HepG2 (cell line): Measurements from ENCODE around the gene C16orf87. TPM values are rescaled to one million over a fixed set of nuclear protein-coding genes. Genes with fewer than 3 reads are reported as not detected.

ENCODE experiments used
- HES4 ChIP-seq: sonication (generic); formaldehyde crosslinking; IDR thresholded peaks from 2 replicates; pipeline ENCODE4 v1.9.0; 2021; ENCODE audit warnings: mild to moderate bottlenecking, missing genetic modification reagents, borderline replicate concordance
- ISX ChIP-seq: sonication (generic); formaldehyde crosslinking; conservative IDR thresholded peaks from 2 replicates; pipeline ENCODE4 v1.5.0; 2020; ENCODE audit warnings: missing genetic modification reagents
- SNAPC4 ChIP-seq: sonication (generic); formaldehyde crosslinking; IDR thresholded peaks from 2 replicates; pipeline ENCODE4 v1.4.0; 2020; ENCODE audit warnings: mild to moderate bottlenecking, missing genetic modification reagents
- TCF7L2 ChIP-seq: IDR thresholded peaks from 2 replicates; pipeline ENCODE4 v1.6.1; 2011; ENCODE audit warnings: mild to moderate bottlenecking, low read depth, low read length, moderate library complexity
- ZHX1 ChIP-seq: sonication (generic); formaldehyde crosslinking; IDR thresholded peaks from 2 replicates; pipeline ENCODE4 v1.8.1; 2022; ENCODE audit warnings: low read depth, mild to moderate bottlenecking, missing genetic modification reagents
- ZNF609 ChIP-seq: sonication (generic); formaldehyde crosslinking; IDR thresholded peaks from 2 replicates; pipeline ENCODE4 v1.4.0; 2020; ENCODE audit warnings: mild to moderate bottlenecking, missing genetic modification reagents, borderline replicate concordance
- ZNF816 ChIP-seq: sonication (generic); formaldehyde crosslinking; IDR thresholded peaks from 2 replicates; pipeline ENCODE4 v1.8.0; 2022; ENCODE audit warnings: missing genetic modification reagents, mild to moderate bottlenecking, borderline replicate concordance
- ZSCAN22 ChIP-seq: sonication (generic); formaldehyde crosslinking; IDR thresholded peaks from 2 replicates; pipeline ENCODE4 v1.4.0; 2020; ENCODE audit warnings: mild to moderate bottlenecking, missing genetic modification reagents
- polyA plus RNA-seq, 8 experiments: library from polyadenylated mRNA; depleted of rRNA in 3 of 8; stranded (reverse) in 7 of 8; unstranded in 1 of 8; fragments of >200 nt; fragmentation: Illumina TruSeq in 4 of 8; extraction: Trizol in 4 of 8; gene quantifications; 2 replicates each; pipeline versions ENCODE4 v1.2.1 to v1.2.3, GENCODE V29; 2011 to 2016; ENCODE audit warnings: low read depth in 4 of 8, missing spikeins in 1 of 8, mixed read lengths in 1 of 8; ENCODE audit not compliant: insufficient read depth in 1 of 8
- total RNA-seq, 5 experiments: library from RNA; depleted of rRNA; stranded (reverse); fragments of >200 nt; fragmentation: Illumina TruSeq; extraction: Trizol; gene quantifications; 2 replicates each; pipeline ENCODE4 v1.2.3, GENCODE V29; 2016; ENCODE audit warnings: low read depth in 1 of 5
- TF ChIP-seq, protein P1 (sequence below): sonication (generic); formaldehyde crosslinking; conservative IDR thresholded peaks from 2 replicates; pipeline ENCODE4 v1.8.0; 2022; ENCODE audit warnings: mild to moderate bottlenecking, moderate library complexity, missing genetic modification reagents

C16orf87 gene
- total and polyA plus RNA-seq, 2 of the 13 experiments (the other 11 are each of a cell fraction or from before 2014, with no cell fraction given) = 8.6 to 19.5 TPM

- no peak for TF ChIP-seq SNAPC4 (CRISPR knock-in tag)
- peak; percentile 60 for TF ChIP-seq ZNF609 (CRISPR knock-in tag)
- TF ChIP-seq ZSCAN22 (CRISPR knock-in tag) = no peak
- TF ChIP-seq, protein P1, sequence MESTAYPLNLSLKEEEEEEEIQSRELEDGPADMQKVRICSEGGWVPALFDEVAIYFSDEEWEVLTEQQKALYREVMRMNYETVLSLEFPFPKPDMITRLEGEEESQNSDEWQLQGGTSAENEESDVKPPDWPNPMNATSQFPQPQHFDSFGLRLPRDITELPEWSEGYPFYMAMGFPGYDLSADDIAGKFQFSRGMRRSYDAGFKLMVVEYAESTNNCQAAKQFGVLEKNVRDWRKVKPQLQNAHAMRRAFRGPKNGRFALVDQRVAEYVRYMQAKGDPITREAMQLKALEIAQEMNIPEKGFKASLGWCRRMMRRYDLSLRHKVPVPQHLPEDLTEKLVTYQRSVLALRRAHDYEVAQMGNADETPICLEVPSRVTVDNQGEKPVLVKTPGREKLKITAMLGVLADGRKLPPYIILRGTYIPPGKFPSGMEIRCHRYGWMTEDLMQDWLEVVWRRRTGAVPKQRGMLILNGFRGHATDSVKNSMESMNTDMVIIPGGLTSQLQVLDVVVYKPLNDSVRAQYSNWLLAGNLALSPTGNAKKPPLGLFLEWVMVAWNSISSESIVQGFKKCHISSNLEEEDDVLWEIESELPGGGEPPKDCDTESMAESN (CRISPR knock-in tag) = 0 out of 2 replicates have a peak, but pooled peaks have one; percentile 28
- TF ChIP-seq TCF7L2 = no peak
- no peak for TF ChIP-seq ZHX1 (CRISPR knock-in tag)
- TF ChIP-seq HES4 (CRISPR knock-in tag) = no peak
- TF ChIP-seq ISX = no peak
- no peak for TF ChIP-seq ZNF816 (CRISPR knock-in tag)
Measured at GRCh38 chr16:46853713-46854443, 22.9 kb upstream of the C16orf87 start (continued).
